Esophagus squamous epithelium (tissue), 4 donors: Measurements from ENCODE around the gene MAT2A.

Experiments used
- POLR2A ChIP-seq, 4 donors: fragments of 450-650 bp; IDR thresholded peaks; one replicate each; pipeline ENCODE4 v1.6.1; 2017; ENCODE audit warnings: antibody characterized with exemption in 4 of 4, mild to moderate bottlenecking in 4 of 4, moderate library complexity in 3 of 4
- TF ChIP-seq, protein P1 (sequence below), 6 experiments: fragments of 450-650 bp in 4 of 6; fragments of 200-600 bp in 2 of 6; sonication (generic) in 2 of 6; IDR thresholded peaks; one replicate each; pipeline ENCODE4 v1.5.1; 2016 to 2019; ENCODE audit warnings: antibody characterized with exemption in 6 of 6, mild to moderate bottlenecking in 4 of 6, moderate library complexity in 4 of 6

- TF ChIP-seq, protein P1, sequence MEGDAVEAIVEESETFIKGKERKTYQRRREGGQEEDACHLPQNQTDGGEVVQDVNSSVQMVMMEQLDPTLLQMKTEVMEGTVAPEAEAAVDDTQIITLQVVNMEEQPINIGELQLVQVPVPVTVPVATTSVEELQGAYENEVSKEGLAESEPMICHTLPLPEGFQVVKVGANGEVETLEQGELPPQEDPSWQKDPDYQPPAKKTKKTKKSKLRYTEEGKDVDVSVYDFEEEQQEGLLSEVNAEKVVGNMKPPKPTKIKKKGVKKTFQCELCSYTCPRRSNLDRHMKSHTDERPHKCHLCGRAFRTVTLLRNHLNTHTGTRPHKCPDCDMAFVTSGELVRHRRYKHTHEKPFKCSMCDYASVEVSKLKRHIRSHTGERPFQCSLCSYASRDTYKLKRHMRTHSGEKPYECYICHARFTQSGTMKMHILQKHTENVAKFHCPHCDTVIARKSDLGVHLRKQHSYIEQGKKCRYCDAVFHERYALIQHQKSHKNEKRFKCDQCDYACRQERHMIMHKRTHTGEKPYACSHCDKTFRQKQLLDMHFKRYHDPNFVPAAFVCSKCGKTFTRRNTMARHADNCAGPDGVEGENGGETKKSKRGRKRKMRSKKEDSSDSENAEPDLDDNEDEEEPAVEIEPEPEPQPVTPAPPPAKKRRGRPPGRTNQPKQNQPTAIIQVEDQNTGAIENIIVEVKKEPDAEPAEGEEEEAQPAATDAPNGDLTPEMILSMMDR (IDR thresholded peaks at IDR 0.05), result peak in 1 of 6 experiments; percentile 17
- TF ChIP-seq POLR2A (IDR thresholded peaks at IDR 0.05), result peak in 1 of 4 donors; percentile 22
These were observed 1.1 kb upstream of the MAT2A start for GRCh38 chr2:85537600-85538506.
